LHCN-M2 (cell line): Measurements from ENCODE around the gene DEUP1. TPM values are rescaled to one million over a fixed set of nuclear protein-coding genes. Genes with fewer than 3 reads are reported as not detected.

Experiments
- DNase-seq: peaks from one replicate; pipeline ENCODE4 v3.0.0-alpha.2; 2012; ENCODE audit warnings: low read depth
- total RNA-seq: library from RNA; depleted of rRNA; stranded (reverse); fragments of >200 nt; gene quantifications from 2 replicates; pipeline ENCODE4 v1.2.3, GENCODE V29; 2014; rRNA removed

Gene DEUP1
- total RNA-seq, 1 experiment from 2014 or later = not detected

- no peak for DNase-seq
Measured at GRCh38 chr11:93477684-93478234, 147.2 kb downstream of the DEUP1 start.

GRCh38 chr11:93478841-93479240 is 148.3 kb downstream of the DEUP1 start:
- DNase-seq = no peak

- DNase-seq = no peak
Measured at GRCh38 chr11:93480256-93480655, 149.7 kb downstream of the DEUP1 start.

GRCh38 chr11:93480756-93481155 is 150.2 kb downstream of the DEUP1 start:
- no peak for DNase-seq

- DNase-seq = no peak
Measured at GRCh38 chr11:93481279-93481678, 150.7 kb downstream of the DEUP1 start.

GRCh38 chr11:93481696-93482095 is 151.2 kb downstream of the DEUP1 start:
- DNase-seq = no peak

- no peak for DNase-seq
Measured at GRCh38 chr11:93482556-93482955, 152.0 kb downstream of the DEUP1 start.

GRCh38 chr11:93484716-93485115 is 154.2 kb downstream of the DEUP1 start:
- peak; percentile 7 for DNase-seq

- no peak for DNase-seq
Measured at GRCh38 chr11:93485983-93486382, 155.4 kb downstream of the DEUP1 start.

- no peak for DNase-seq
Measured at GRCh38 chr11:93487032-93487483, 156.5 kb downstream of the DEUP1 start.

Other genes with a start within 250 kb of the DEUP1 start
- 13.4 and 15.6 TPM in 2 replicates for gene SLC36A4, start 132.8 kb upstream of the DEUP1 start, total RNA-seq
- 1.6 and 3.2 TPM in 2 replicates for gene SMCO4, start 212.6 kb downstream of the DEUP1 start, total RNA-seq